ENCODE results near the gene PI4K2A. TPM values are rescaled to one million over a fixed set of nuclear protein-coding genes. Genes with fewer than 3 reads are reported as not detected.

The PI4K2A gene
- total RNA-seq, 4 donors from 2014 or later, result 14.1 to 35.9 (median 18.5) TPM

GRCh38 chr10:97713826-97714400 is 73.4 kb downstream of the PI4K2A start:
- TF ChIP-seq, protein P1, sequence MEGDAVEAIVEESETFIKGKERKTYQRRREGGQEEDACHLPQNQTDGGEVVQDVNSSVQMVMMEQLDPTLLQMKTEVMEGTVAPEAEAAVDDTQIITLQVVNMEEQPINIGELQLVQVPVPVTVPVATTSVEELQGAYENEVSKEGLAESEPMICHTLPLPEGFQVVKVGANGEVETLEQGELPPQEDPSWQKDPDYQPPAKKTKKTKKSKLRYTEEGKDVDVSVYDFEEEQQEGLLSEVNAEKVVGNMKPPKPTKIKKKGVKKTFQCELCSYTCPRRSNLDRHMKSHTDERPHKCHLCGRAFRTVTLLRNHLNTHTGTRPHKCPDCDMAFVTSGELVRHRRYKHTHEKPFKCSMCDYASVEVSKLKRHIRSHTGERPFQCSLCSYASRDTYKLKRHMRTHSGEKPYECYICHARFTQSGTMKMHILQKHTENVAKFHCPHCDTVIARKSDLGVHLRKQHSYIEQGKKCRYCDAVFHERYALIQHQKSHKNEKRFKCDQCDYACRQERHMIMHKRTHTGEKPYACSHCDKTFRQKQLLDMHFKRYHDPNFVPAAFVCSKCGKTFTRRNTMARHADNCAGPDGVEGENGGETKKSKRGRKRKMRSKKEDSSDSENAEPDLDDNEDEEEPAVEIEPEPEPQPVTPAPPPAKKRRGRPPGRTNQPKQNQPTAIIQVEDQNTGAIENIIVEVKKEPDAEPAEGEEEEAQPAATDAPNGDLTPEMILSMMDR (IDR thresholded peaks at IDR 0.05; ENCODE audit: low read depth), result no peak

GRCh38 chr10:97714401-97715258 is 74.2 kb downstream of the PI4K2A start:
- TF ChIP-seq, protein P1 (IDR thresholded peaks at IDR 0.05; ENCODE audit: low read depth), result no peak

DNA sequence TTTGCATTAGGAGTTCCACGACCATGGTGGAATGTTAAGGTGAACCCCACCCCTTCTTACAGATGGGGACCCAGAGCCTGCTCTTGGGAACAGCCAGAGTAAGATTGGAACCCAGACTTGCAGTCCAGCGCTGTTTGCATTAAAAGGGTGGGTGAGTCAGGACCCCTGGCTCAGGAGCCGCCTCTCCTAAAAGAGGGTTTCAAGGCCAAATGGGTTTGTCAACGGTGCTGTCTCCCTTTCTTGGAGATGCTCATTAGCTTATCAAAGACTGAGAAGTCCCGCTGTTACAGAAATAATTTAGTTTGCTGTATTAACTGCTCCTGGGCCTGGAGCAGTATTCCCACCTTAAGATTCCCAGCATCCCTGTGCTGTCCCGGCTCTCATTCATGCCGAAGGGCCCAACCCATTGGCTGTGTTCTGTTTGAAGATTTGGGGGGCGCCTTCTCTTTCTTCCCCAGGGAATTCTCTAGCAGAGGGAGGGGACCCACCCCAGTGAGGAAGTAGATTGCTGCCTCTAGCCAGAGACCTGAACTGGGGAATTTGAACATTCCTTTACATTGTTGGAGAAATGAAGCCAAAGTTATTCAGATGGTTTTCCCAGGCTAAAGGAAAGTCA is 74.9 kb downstream of the PI4K2A start:
- TF ChIP-seq, protein P1 (IDR thresholded peaks at IDR 0.05; ENCODE audit: low read depth), result no peak

GRCh38 chr10:97717627-97718026 is 77.2 kb downstream of the PI4K2A start:
- TF ChIP-seq, protein P1 (IDR thresholded peaks at IDR 0.05; ENCODE audit: low read depth), result no peak

DNA sequence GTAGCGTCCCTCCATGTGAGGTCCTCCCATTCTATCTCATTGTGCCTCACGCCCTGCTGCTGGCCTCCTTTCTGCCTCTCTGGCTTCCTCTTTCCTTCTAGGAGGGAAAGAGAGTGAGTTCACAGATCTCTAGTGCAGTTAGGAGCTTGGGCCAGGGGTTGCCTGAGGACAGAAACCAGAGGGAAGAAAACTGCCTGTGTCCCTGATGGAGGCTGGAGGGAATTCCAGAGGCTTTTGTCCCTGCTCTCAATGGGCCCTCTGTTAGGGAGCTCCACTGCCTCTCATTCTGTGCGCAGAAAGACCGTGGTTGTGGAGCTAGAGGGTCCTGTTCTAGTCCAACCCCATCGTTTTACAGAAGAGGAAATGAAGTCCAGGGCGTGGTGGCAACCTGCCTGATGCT is 77.7 kb downstream of the PI4K2A start:
- TF ChIP-seq, protein P1 (IDR thresholded peaks at IDR 0.05; ENCODE audit: low read depth), result no peak

GRCh38 chr10:97718659-97719142 is 78.2 kb downstream of the PI4K2A start:
- TF ChIP-seq, protein P1 (IDR thresholded peaks at IDR 0.05; ENCODE audit: low read depth), result no peak

DNA sequence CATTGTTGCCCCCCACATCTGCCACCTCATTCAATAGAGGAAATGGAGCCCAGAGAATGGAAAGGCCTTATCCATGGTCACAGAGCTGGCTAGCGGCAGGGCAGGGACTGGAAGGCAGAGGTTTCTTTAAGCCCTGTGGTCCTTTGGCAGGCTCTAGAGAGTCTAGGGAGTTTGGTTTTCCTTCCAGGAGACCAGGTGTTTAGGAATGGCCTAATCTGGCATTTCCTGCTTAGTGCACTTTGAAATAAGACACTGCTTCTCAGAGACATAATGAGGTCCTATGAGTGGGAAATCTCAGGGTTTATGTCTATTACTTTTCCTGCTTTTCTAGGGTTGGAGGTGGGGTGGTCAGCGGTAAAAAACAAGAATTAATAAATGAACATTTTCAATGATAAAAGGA is 79.1 kb downstream of the PI4K2A start:
- TF ChIP-seq, protein P1 (IDR thresholded peaks at IDR 0.05; ENCODE audit: low read depth), result no peak
